Activated CD8-positive, alpha-beta T cell treated with anti-CD3 and anti-CD28 coated beads, Interleukin-2, amount 10 ng/mL, durations not matched to agents 7 days and 5 days (primary cell): ENCODE data around the gene SPECC1. TPM values are rescaled to one million over a fixed set of nuclear protein-coding genes. Genes with fewer than 3 reads are reported as not detected.
"Not testable (repeated sequence)": the region's sequence is repeated elsewhere in the genome, so short reads cannot be mapped to it uniquely, and the experiment has no call there.

Experiments used
- ATAC-seq: fragments of 150-1000 bp; cut with Tn5 transposase; one replicate; pipeline ENCODE4 v1.10.0; 2021; ENCODE audit warnings: moderate library complexity
- CTCF ChIA-PET: fragments of 350-600 bp; sonication (Branson Sonifier 250); formaldehyde crosslinking; loops from one replicate; lab custom pipeline; 2021; ENCODE audit warnings: antibody characterized with exemption; lab: Charles Lee
- POLR2A ChIA-PET: fragments of 350-600 bp; sonication (Branson Sonifier 250); formaldehyde crosslinking; loops from one replicate; lab custom pipeline; 2021; ENCODE audit warnings: antibody characterized with exemption; lab: Charles Lee
- DNase-seq: peaks from one replicate; pipeline ENCODE4 v3.0.0-alpha.2; 2020
- H3K27ac Mint-ChIP-seq: one replicate; pipeline ENCODE4 v1.8.0; 2021; ENCODE audit warnings: mild to moderate bottlenecking, mixed read lengths
- H3K27me3 Mint-ChIP-seq: one replicate; pipeline ENCODE4 v1.8.0; 2021; ENCODE audit warnings: low read depth, mixed read lengths
- H3K36me3 Mint-ChIP-seq: one replicate; pipeline ENCODE4 v1.8.0; 2021; ENCODE audit warnings: low read depth, mixed read lengths
- H3K4me1 Mint-ChIP-seq: one replicate; pipeline ENCODE4 v1.8.0; 2021; ENCODE audit warnings: low read depth, mixed read lengths
- H3K4me3 Mint-ChIP-seq: one replicate; pipeline ENCODE4 v1.8.0; 2021; ENCODE audit warnings: mild to moderate bottlenecking, mixed read lengths
- H3K9me3 Mint-ChIP-seq: one replicate; pipeline ENCODE4 v1.8.0; 2022; ENCODE audit warnings: mixed read lengths; ENCODE audit not compliant: insufficient read depth
- total RNA-seq, 2 experiments: library from RNA; stranded (reverse); gene quantifications; one replicate each; pipeline ENCODE4 v1.2.3, GENCODE V29; 2021

Gene SPECC1
- total RNA-seq, 2 experiments from 2014 or later: 4.2 to 5.3 TPM

- no peaks in the 10 kb centered on the region for H3K36me3 Mint-ChIP-seq
- no peaks in the 10 kb centered on the region for H3K27me3 Mint-ChIP-seq
- H3K9me3 Mint-ChIP-seq: no peaks in the 10 kb centered on the region
- ATAC-seq (no peak), DNase-seq (no peak)
- ChIA-PET POLR2A (no interaction called here), CTCF (no interaction called here)
- H3K27ac Mint-ChIP-seq: no peak overlapping the region
- no peaks in the 10 kb centered on the region for H3K4me1 Mint-ChIP-seq
- no peak overlapping the region for H3K4me3 Mint-ChIP-seq
Measured at GRCh38 chr17:20313891-20314290, 304.7 kb downstream of the SPECC1 start.

DNA sequence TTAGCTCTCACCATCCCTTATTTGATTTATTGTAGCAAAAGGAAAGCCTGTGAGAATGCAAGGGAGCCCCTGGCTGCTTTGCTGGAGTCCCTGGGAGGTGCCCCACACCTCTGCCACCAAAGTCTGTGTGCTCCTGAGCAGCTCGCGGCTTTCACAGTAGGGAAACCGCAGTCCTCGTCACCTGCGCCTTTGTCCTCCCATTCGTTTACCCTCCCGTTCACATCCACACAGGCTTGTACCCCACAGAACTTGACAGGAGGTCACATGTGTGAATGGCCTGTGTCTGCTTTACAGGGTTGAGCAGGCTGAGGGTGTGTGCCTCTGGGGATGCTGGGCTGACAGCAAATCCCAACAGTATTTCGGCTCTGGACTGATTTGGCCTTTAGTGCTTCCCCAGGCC, 305.7 kb downstream of the SPECC1 start:
- POLR2A ChIA-PET: no interaction called here
- no peak for ATAC-seq
- Mint-ChIP-seq H3K36me3 (no peaks in the 10 kb centered on the region), H3K27ac (no peak overlapping the region), H3K9me3 (no peaks in the 10 kb centered on the region), H3K4me1 (no peaks in the 10 kb centered on the region), H3K27me3 (no peaks in the 10 kb centered on the region), H3K4me3 (no peak overlapping the region)
- CTCF ChIA-PET: no interaction called here
- no peak for DNase-seq

DNA sequence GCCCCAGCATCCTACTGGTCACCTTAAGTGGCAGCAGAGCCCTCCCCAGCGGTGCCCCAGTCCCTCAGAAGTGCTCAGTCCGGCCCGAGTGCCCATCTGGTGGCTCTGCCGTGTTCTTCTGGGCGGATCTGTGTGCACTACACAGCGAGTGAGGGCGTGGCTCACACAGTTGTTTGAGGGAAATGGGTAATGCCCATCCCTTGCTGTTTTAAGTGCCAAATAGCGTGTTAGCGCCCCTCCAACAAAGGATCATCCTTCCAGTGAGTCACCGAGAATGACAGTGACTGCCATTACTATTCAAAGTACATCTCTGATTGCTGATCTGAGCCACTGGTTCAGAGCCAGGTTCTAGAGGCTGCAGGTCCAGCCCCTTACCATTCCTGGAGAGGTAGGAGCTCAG, 306.2 kb downstream of the SPECC1 start:
- DNase-seq (no peak), ATAC-seq (no peak)
- no peak overlapping the region for H3K4me3 Mint-ChIP-seq
- no peaks in the 10 kb centered on the region for H3K36me3 Mint-ChIP-seq
- ChIA-PET CTCF (interaction anchor here (1.1 to 1.2 kb wide), 2 partner anchors 88 to 322 kb away, joined by 3 to 7 read pairs; no protein-coding TSS in a partner anchor), POLR2A (no interaction called here)
- H3K9me3 Mint-ChIP-seq: no peaks in the 10 kb centered on the region
- no peaks in the 10 kb centered on the region for H3K27me3 Mint-ChIP-seq
- H3K4me1 Mint-ChIP-seq: peaks cover 2% of the 10 kb centered on the region
- H3K27ac Mint-ChIP-seq: no peak overlapping the region

DNA sequence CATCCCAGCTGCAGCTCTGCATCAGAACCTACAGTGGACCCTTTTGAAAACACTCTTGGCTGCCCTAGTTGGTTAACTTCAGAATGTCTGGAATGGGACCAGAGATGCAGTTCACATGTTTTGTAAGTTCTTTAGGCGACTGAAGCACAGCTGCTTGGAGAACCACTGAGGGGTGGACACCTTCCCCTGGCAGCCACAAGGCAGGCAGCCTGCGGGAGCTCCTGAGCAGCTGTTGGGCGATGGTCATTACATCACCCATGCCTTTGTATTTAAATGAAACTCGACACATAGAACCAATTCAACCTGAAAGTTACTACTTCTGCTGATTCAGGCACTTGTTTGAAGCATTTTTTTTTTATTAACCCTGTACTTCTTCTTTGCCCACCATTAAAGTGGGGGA, 306.7 kb downstream of the SPECC1 start:
- CTCF ChIA-PET: interaction anchor here (0.7 to 1.2 kb wide), 3 partner anchors 89 to 323 kb away, joined by 3 to 7 read pairs (median 3); no protein-coding TSS in a partner anchor
- POLR2A ChIA-PET: no interaction called here
- H3K27ac Mint-ChIP-seq: no peak overlapping the region
- no peak overlapping the region for H3K4me3 Mint-ChIP-seq
- H3K36me3 Mint-ChIP-seq: no peaks in the 10 kb centered on the region
- DNase-seq (no peak), ATAC-seq (no peak)
- H3K9me3 Mint-ChIP-seq: no peaks in the 10 kb centered on the region
- H3K27me3 Mint-ChIP-seq: no peaks in the 10 kb centered on the region
- H3K4me1 Mint-ChIP-seq: peaks cover 2% of the 10 kb centered on the region

DNA sequence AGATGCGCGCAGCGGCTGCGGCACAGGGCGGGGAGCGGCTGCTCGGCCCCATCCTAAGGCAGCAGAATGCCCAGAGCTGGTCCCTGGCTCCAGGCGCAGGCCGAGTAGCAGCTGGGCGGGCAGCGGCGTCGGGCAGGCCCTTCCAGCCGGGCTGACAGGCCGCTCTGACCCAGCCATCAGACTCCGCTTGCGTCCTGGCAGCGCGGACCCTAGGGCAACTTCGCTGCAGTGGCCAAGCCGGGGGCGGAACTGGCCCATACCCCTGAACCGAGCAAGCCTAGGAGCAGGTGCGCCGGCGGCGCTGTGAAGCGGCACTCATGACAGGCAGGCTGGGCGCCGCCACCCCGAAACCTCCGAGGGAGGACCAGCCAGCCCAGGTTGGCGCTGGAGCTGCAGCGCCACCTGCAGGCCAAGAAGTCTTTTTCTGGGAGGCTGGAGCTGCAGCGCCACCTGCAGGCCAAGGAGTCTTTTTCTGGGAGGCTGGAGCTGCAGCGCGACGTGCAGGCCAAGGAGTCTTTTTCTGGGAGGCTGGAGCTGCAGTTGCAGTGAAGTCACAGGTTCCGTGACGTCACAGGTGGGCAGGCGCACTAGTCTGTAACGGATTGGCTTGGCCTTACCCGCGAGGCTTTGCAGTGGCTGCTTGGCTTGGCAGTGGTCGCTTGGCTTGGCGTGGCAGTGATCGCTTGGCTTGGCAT, 311.5 kb downstream of the SPECC1 start:
- H3K9me3 Mint-ChIP-seq, POLR2A ChIA-PET, H3K27me3 Mint-ChIP-seq, H3K36me3 Mint-ChIP-seq, H3K27ac Mint-ChIP-seq, H3K4me1 Mint-ChIP-seq: not testable (repeated sequence)
- DNase-seq (peak; percentile 83), ATAC-seq (peak; percentile 97)
- H3K4me3 Mint-ChIP-seq: peak overlapping the region; percentile 40
- CTCF ChIA-PET: interaction anchor here (0.7 to 3.6 kb wide), 12 partner anchors 21 to 200 kb away, joined by 3 to 36 read pairs (median 4); no protein-coding TSS in a partner anchor

DNA sequence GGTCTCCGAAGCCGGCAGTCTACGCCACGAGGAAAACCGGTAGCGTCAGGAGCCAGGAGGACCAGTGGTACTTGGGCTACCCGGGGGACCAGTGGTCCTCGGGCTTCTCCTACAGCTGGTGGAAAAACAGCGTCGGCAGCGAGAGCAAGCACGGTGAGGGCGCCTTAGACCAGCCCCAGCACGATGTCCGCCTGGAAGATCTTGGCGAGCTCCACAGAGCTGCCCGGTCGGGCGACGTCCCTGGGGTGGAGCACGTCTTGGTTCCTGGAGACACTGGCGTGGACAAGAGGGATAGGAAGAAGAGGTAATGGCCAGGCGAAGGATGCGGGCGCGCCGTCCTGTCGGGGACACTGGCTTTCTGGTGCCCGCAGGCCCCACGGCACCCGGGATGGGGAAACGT, 312.2 kb downstream of the SPECC1 start:
- H3K36me3 Mint-ChIP-seq, DNase-seq, H3K27ac Mint-ChIP-seq, ATAC-seq, H3K4me3 Mint-ChIP-seq, H3K27me3 Mint-ChIP-seq, H3K4me1 Mint-ChIP-seq, POLR2A ChIA-PET, H3K9me3 Mint-ChIP-seq: not testable (repeated sequence)
- CTCF ChIA-PET: interaction anchor here (0.7 to 3.6 kb wide), 12 partner anchors 22 to 201 kb away, joined by 3 to 36 read pairs (median 4); no protein-coding TSS in a partner anchor

DNA sequence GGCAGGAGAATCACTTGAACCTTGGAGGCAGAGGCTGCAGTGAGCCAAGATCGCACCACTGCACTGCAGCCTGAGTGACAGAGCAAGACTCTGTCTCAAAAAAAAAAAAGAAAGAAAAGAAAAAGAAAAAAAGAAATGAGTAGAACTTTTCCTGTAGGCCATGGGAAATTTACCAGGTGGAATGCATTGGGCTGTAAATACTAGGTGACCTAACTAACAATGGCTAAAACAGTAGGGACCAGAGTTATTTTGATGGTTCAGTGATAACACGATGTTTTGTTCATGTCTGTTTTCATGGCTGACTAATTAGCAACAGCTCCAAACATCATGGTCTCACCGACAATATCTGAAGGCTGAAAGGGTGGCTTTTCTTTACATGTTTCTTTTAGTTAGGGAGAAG, 318.6 kb downstream of the SPECC1 start:
- H3K27me3 Mint-ChIP-seq, ATAC-seq, CTCF ChIA-PET, H3K4me1 Mint-ChIP-seq, H3K4me3 Mint-ChIP-seq, H3K9me3 Mint-ChIP-seq, H3K36me3 Mint-ChIP-seq, DNase-seq, POLR2A ChIA-PET, H3K27ac Mint-ChIP-seq: not testable (repeated sequence)

DNA sequence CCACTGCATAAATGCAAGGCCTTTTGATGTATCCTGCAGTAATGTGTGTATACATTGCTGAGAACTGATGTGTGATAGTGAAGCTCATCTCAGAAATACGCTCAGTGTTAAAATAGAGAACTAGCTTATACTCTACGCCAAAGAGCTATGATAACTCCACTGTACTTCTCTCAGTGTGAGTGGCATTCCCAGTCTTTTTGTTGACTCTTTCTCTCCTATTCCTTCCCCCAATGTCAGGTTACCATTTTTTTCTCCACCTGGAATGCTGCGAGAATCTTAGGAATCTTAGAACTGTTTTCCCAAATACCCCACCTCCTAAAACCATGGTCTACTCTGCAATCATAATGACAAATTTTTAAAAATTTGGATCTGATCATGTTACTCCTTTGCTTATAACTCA, 342.2 kb downstream of the SPECC1 start:
- H3K27me3 Mint-ChIP-seq, DNase-seq, H3K9me3 Mint-ChIP-seq, H3K4me1 Mint-ChIP-seq, H3K4me3 Mint-ChIP-seq, ATAC-seq, POLR2A ChIA-PET, H3K27ac Mint-ChIP-seq, CTCF ChIA-PET, H3K36me3 Mint-ChIP-seq: not testable (repeated sequence)

GRCh38 chr17:20352567-20352966, 343.4 kb downstream of the SPECC1 start:
- POLR2A ChIA-PET, H3K27ac Mint-ChIP-seq, H3K9me3 Mint-ChIP-seq, CTCF ChIA-PET, H3K4me1 Mint-ChIP-seq, H3K27me3 Mint-ChIP-seq, H3K4me3 Mint-ChIP-seq, DNase-seq, ATAC-seq, H3K36me3 Mint-ChIP-seq: not testable (repeated sequence)

DNA sequence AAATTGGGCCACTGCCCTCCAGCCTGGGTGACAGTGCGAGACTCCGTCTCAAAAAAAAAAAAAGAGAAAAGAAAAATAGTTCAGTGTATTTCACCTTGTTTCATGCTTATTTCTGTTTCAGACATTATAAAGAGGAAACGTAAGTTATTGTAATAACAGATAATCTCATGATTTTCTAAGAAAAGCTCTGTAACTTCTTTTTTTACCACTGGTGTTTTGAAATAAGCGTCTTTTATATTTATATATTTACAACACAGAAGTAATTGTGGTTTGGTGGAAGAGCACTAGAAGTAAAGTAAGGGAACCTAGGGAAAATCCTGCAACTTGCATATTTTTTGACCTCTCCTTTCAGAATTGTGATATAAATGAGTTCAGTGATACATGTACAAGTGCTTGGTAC, 354.7 kb downstream of the SPECC1 start:
- ATAC-seq, H3K9me3 Mint-ChIP-seq, POLR2A ChIA-PET, H3K4me1 Mint-ChIP-seq, CTCF ChIA-PET, DNase-seq, H3K4me3 Mint-ChIP-seq, H3K36me3 Mint-ChIP-seq, H3K27ac Mint-ChIP-seq, H3K27me3 Mint-ChIP-seq: not testable (repeated sequence)
